GM23338 (cell line): ENCODE data around the gene HCRTR1. TPM values are rescaled to one million over a fixed set of nuclear protein-coding genes. Genes with fewer than 3 reads are reported as not detected.

Experiments used
- ATAC-seq: fragments of 200-7000 bp; cut with Tn5 transposase; 3 replicates; pipeline ENCODE4 v1.9.1; 2020
- DNase-seq: peaks from one replicate; pipeline ENCODE4 v3.0.0-alpha.2; 2015; ENCODE audit warnings: low spot score
- H2AFZ ChIP-seq: fragments of 200-600 bp; sonication (generic); 2 replicates; pipeline ENCODE4 v1.8.0; 2016; ENCODE audit warnings: antibody characterized with exemption, mild to moderate bottlenecking, moderate library complexity
- H3F3A ChIP-seq: fragments of 200-600 bp; sonication (generic); replicated peaks from 2 replicates; pipeline ENCODE4 v1.8.0; 2017; ENCODE audit warnings: antibody characterized with exemption, mixed run types, low read depth
- H3K27ac ChIP-seq: fragments of 200-600 bp; sonication (generic); 2 replicates; pipeline ENCODE4 v1.6.1; 2016; ENCODE audit warnings: low read depth
- H3K27me3 ChIP-seq: fragments of 200-600 bp; sonication (generic); 2 replicates; pipeline ENCODE4 v1.8.0; 2016; ENCODE audit warnings: mild to moderate bottlenecking, mixed run types, moderate library complexity; ENCODE audit not compliant: insufficient read depth
- H3K36me3 ChIP-seq: fragments of 200-600 bp; sonication (generic); 2 replicates; pipeline ENCODE4 v1.8.0; 2016; ENCODE audit warnings: mild to moderate bottlenecking; ENCODE audit not compliant: insufficient read depth
- H3K4me1 ChIP-seq: fragments of 200-600 bp; sonication (generic); 2 replicates; pipeline ENCODE4 v1.8.0; 2016; ENCODE audit warnings: mild to moderate bottlenecking, moderate library complexity; ENCODE audit not compliant: insufficient read depth
- H3K4me2 ChIP-seq: fragments of 200-600 bp; sonication (generic); 2 replicates; pipeline ENCODE4 v1.7.1; 2017; ENCODE audit warnings: mixed run types
- H3K4me3 ChIP-seq: fragments of 200-600 bp; sonication (generic); 2 replicates; pipeline ENCODE4 v1.6.1; 2016; ENCODE audit warnings: mixed run types
- H3K79me2 ChIP-seq: fragments of 200-600 bp; sonication (generic); replicated peaks from 2 replicates; pipeline ENCODE4 v1.8.0; 2017; ENCODE audit warnings: mild to moderate bottlenecking; ENCODE audit not compliant: insufficient read depth
- H3K9me2 ChIP-seq: fragments of 200-600 bp; sonication (generic); 2 replicates; pipeline ENCODE4 v1.8.0; 2017; ENCODE audit not compliant: insufficient read depth
- H4K20me1 ChIP-seq: fragments of 200-600 bp; sonication (generic); replicated peaks from 2 replicates; pipeline ENCODE4 v1.8.0; 2017; ENCODE audit warnings: mild to moderate bottlenecking; ENCODE audit not compliant: insufficient read depth
- H3K27ac Mint-ChIP-seq: 2 replicates; pipeline ENCODE4 v1.8.0; 2020; ENCODE audit warnings: inconsistent platforms, mild to moderate bottlenecking, moderate library complexity, mixed read lengths
- H3K27me3 Mint-ChIP-seq: 3 replicates; pipeline ENCODE4 v1.8.0; 2022; ENCODE audit warnings: low read depth, mild to moderate bottlenecking, moderate library complexity, mixed read lengths, inconsistent platforms; ENCODE audit not compliant: insufficient read depth, poor library complexity
- H3K36me3 Mint-ChIP-seq: 3 replicates; pipeline ENCODE4 v1.8.0; 2021; ENCODE audit warnings: low read depth, mild to moderate bottlenecking, inconsistent platforms, moderate library complexity, mixed read lengths
- H3K4me1 Mint-ChIP-seq: 3 replicates; pipeline ENCODE4 v1.8.0; 2020; ENCODE audit warnings: mild to moderate bottlenecking, inconsistent platforms, mixed read lengths
- H3K4me3 Mint-ChIP-seq: 3 replicates; pipeline ENCODE4 v1.8.0; 2021; ENCODE audit warnings: moderate library complexity, mild to moderate bottlenecking, inconsistent platforms, mixed read lengths
- H3K9me3 Mint-ChIP-seq: 3 replicates; pipeline ENCODE4 v1.8.0; 2020; ENCODE audit warnings: moderate library complexity, mild to moderate bottlenecking, inconsistent platforms, mixed read lengths
- CREB1 ChIP-seq: fragments of 250-450 bp; sonication (Bioruptor Pico); IDR thresholded peaks from 2 replicates; pipeline ENCODE4 v1.5.0; 2020; ENCODE audit warnings: low read depth, mild to moderate bottlenecking, moderate library complexity
- CTCF ChIP-seq, 2 experiments: fragments of 200-600 bp in 1 of 2; sonication (generic) in 1 of 2; conservative IDR thresholded peaks; 2 replicates each; pipeline versions ENCODE4 v1.5.1 to v1.6.1; 2016 to 2017; ENCODE audit warnings: antibody characterized with exemption in 2 of 2, low read depth in 2 of 2, mild to moderate bottlenecking in 2 of 2, moderate library complexity in 1 of 2
- EZH2 ChIP-seq: fragments of 200-600 bp; sonication (generic); IDR thresholded peaks from one replicate; pipeline ENCODE4 v1.8.0; 2017; ENCODE audit warnings: antibody characterized with exemption, mild to moderate bottlenecking, low read depth; ENCODE audit not compliant: unreplicated experiment
- EZH2phosphoT487 ChIP-seq: fragments of 200-600 bp; sonication (generic); IDR thresholded peaks from one replicate; pipeline ENCODE4 v1.8.1; 2018; ENCODE audit warnings: antibody characterized with exemption; ENCODE audit not compliant: unreplicated experiment
- NANOG ChIP-seq: IDR thresholded peaks from 2 replicates; pipeline ENCODE4 v1.6.1; 2016; ENCODE audit warnings: antibody characterized with exemption, borderline replicate concordance
- POLR2AphosphoS5 ChIP-seq: IDR thresholded peaks from 2 replicates; pipeline ENCODE4 v1.6.1; 2016; ENCODE audit warnings: antibody characterized with exemption, low read depth
- STAT1 ChIP-seq: IDR thresholded peaks from one replicate; pipeline ENCODE4 v1.6.1; 2016; ENCODE audit warnings: antibody characterized with exemption; ENCODE audit not compliant: unreplicated experiment
- ZNF114 ChIP-seq: fragments of 250-450 bp; sonication (Bioruptor Pico); IDR thresholded peaks from 2 replicates; pipeline ENCODE4 v1.5.0; 2020; ENCODE audit warnings: mild to moderate bottlenecking, moderate library complexity
- ZNF331 ChIP-seq: fragments of 250-450 bp; sonication (Bioruptor Pico); IDR thresholded peaks from 2 replicates; pipeline ENCODE4 v1.5.0; 2020; ENCODE audit warnings: low read depth, mild to moderate bottlenecking, moderate library complexity
- polyA plus RNA-seq: library from polyadenylated mRNA; unstranded; fragments of >200 nt; fragmentation: Nextera tagmentation; extraction: Ambion mirVana; gene quantifications from 2 replicates; pipeline ENCODE4 v1.2.1, GENCODE V29; 2016
- total RNA-seq: library from RNA; depleted of rRNA; stranded (reverse); fragments of >200 nt; shearing (Covaris generic); gene quantifications from 2 replicates; pipeline ENCODE4 v1.2.3, GENCODE V29; 2014
- TF ChIP-seq, protein P1 (sequence below): IDR thresholded peaks from one replicate; pipeline ENCODE4 v1.6.1; 2018; ENCODE audit warnings: antibody characterized with exemption; ENCODE audit not compliant: unreplicated experiment
- TF ChIP-seq, protein P2 (sequence below): IDR thresholded peaks from 2 replicates; pipeline ENCODE4 v1.6.1; 2016; ENCODE audit warnings: antibody characterized with exemption

HCRTR1 gene
- total and polyA plus RNA-seq, 2 experiments from 2014 or later = 0.15 to 1.0 TPM

- peaks cover 36% of the 10 kb centered on the region for H3K4me1 ChIP-seq
- H3K27me3 ChIP-seq = no peaks in the 10 kb centered on the region
- ATAC-seq (peak; percentile 81), DNase-seq (peak; percentile 99)
- H3K4me3 ChIP-seq = peak within 1 kb of the TSS; percentile 78
- Mint-ChIP-seq H3K27ac (peak within 1 kb of the TSS; percentile 100), H3K27me3 (peaks cover 10% of the 10 kb centered on the region), H3K4me3 (peak within 1 kb of the TSS; percentile 95), H3K9me3 (no peaks in the 10 kb centered on the region; the same call in 2 of the 3 replicates), H3K4me1 (peaks cover 13% of the 10 kb centered on the region; the same call in 2 of the 3 replicates), H3K36me3 (no peaks in the 10 kb centered on the region)
- H3K4me2 ChIP-seq = peak within 1 kb of the TSS; percentile 93
- H3F3A ChIP-seq = peaks cover 8% of the 10 kb centered on the region; the same call in 1 of the 2 replicates
- peaks cover 46% of the 10 kb centered on the region for H3K79me2 ChIP-seq
- TF ChIP-seq EZH2 (no peak), CREB1 (CRISPR knock-in tag) (peak; percentile 99), CTCF (conservative IDR thresholded peaks at IDR 0.05; ENCODE audit: low read depth in 2 of 2) (no peak), POLR2AphosphoS5 (peak; percentile 84), NANOG (no peak)
- TF ChIP-seq, protein P1, sequence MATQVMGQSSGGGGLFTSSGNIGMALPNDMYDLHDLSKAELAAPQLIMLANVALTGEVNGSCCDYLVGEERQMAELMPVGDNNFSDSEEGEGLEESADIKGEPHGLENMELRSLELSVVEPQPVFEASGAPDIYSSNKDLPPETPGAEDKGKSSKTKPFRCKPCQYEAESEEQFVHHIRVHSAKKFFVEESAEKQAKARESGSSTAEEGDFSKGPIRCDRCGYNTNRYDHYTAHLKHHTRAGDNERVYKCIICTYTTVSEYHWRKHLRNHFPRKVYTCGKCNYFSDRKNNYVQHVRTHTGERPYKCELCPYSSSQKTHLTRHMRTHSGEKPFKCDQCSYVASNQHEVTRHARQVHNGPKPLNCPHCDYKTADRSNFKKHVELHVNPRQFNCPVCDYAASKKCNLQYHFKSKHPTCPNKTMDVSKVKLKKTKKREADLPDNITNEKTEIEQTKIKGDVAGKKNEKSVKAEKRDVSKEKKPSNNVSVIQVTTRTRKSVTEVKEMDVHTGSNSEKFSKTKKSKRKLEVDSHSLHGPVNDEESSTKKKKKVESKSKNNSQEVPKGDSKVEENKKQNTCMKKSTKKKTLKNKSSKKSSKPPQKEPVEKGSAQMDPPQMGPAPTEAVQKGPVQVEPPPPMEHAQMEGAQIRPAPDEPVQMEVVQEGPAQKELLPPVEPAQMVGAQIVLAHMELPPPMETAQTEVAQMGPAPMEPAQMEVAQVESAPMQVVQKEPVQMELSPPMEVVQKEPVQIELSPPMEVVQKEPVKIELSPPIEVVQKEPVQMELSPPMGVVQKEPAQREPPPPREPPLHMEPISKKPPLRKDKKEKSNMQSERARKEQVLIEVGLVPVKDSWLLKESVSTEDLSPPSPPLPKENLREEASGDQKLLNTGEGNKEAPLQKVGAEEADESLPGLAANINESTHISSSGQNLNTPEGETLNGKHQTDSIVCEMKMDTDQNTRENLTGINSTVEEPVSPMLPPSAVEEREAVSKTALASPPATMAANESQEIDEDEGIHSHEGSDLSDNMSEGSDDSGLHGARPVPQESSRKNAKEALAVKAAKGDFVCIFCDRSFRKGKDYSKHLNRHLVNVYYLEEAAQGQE = peak; percentile 4
- TF ChIP-seq, protein P2, sequence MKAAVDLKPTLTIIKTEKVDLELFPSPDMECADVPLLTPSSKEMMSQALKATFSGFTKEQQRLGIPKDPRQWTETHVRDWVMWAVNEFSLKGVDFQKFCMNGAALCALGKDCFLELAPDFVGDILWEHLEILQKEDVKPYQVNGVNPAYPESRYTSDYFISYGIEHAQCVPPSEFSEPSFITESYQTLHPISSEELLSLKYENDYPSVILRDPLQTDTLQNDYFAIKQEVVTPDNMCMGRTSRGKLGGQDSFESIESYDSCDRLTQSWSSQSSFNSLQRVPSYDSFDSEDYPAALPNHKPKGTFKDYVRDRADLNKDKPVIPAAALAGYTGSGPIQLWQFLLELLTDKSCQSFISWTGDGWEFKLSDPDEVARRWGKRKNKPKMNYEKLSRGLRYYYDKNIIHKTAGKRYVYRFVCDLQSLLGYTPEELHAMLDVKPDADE = peak; percentile 66
- no peaks in the 10 kb centered on the region for H3K9me2 ChIP-seq
- no peaks in the 10 kb centered on the region for H4K20me1 ChIP-seq
- peak within 1 kb of the TSS; percentile 85 for H2AFZ ChIP-seq
- H3K27ac ChIP-seq = peak within 1 kb of the TSS; percentile 97
- no peaks in the 10 kb centered on the region for H3K36me3 ChIP-seq
Measured at GRCh38 chr1:31644560-31645273, 27.2 kb downstream of the HCRTR1 start, which contains the start of gene PEF1. TSS of gene PEF1 (minus strand) at chr1:31644876. CDS start at chr1:31644864, 12 bp downstream.

GRCh38 chr1:31645274-31645568 lies 27.7 kb downstream of the HCRTR1 start:
- H4K20me1 ChIP-seq = no peaks in the 10 kb centered on the region
- peak overlapping the region; percentile 78 for H3K4me3 ChIP-seq
- Mint-ChIP-seq H3K4me3 (peak overlapping the region; percentile 95), H3K4me1 (peaks cover 13% of the 10 kb centered on the region; the same call in 2 of the 3 replicates), H3K27me3 (peaks cover 10% of the 10 kb centered on the region), H3K9me3 (no peaks in the 10 kb centered on the region; the same call in 2 of the 3 replicates), H3K27ac (peak overlapping the region; percentile 100), H3K36me3 (no peaks in the 10 kb centered on the region)
- H2AFZ ChIP-seq = peak overlapping the region; percentile 85
- DNase-seq (no peak), ATAC-seq (no peak)
- H3K9me2 ChIP-seq = no peaks in the 10 kb centered on the region
- H3K4me1 ChIP-seq = peaks cover 36% of the 10 kb centered on the region
- H3K27ac ChIP-seq = peak overlapping the region; percentile 97
- H3F3A ChIP-seq = peaks cover 8% of the 10 kb centered on the region; the same call in 1 of the 2 replicates
- no peaks in the 10 kb centered on the region for H3K27me3 ChIP-seq
- peak overlapping the region; percentile 93 for H3K4me2 ChIP-seq
- H3K79me2 ChIP-seq = peaks cover 41% of the 10 kb centered on the region
- no peaks in the 10 kb centered on the region for H3K36me3 ChIP-seq
- TF ChIP-seq POLR2AphosphoS5 (no peak), ZNF331 (no peak), EZH2 (no peak), CREB1 (CRISPR knock-in tag) (no peak), ZNF114 (no peak), STAT1 (no peak), EZH2phosphoT487 (no peak), CTCF (conservative IDR thresholded peaks at IDR 0.05; ENCODE audit: low read depth in 2 of 2) (no peak)
- TF ChIP-seq, protein P2 = no peak
